ENCODE measurements around the gene CUX1. TPM values are rescaled to one million over a fixed set of nuclear protein-coding genes. Genes with fewer than 3 reads are reported as not detected.

The CUX1 gene
- total RNA-seq, 1 experiment from 2014 or later, result 49.8 TPM

DNA sequence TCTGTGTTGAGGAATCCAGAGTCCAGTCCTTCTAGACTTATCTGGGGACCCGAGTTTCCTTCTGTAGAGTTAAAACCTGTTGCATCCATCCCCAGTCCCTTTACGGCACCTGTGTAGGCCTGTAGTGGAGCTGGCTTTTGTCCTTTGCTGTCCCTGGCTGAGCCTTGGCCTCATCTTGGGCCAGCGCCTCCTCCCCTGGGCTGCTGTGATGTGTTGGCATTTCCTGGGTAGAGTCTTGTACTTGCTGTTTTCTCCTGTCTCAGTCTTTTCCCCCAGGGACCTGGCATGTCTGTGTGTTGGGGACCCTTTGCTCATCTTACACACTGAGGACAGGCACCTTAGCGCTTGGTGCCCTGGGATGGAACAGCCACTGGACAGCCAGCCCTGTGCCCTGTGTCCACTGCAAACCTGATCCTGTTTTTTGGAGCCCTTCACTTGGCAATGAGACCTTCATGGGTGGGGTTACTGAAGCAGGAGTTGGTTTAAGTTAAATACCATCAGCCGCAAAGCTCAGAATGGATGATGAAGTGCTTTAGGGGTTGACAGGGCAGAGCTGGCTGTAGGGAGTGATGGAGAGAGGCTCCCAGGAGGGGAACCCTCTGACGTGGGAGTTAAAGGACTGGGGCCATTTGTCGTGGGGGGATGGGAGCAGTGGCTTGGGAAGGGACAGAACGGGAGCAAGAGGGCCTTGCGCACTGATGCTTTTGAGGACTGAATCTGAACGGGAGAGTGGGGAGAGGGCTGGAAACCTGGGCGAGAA is 50.9 kb downstream of the CUX1 start:
- Histone ChIP-seq H3K9me3 (replicated peaks) (no peaks in the 10 kb centered on the region), H3K27ac (no peak overlapping the region), H3K27me3 (replicated peaks) (no peaks in the 10 kb centered on the region), H3K36me3 (0 out of 2 replicates have a peak, but pooled peaks cover 4% of the 10 kb centered on the region), H3K4me3 (no peak overlapping the region), H3K4me1 (replicated peaks) (peaks cover 3% of the 10 kb centered on the region; the same call in 1 of the 2 replicates)
- DNase-seq (ENCODE audit: low read depth in 1 of 2, low spot score in 2 of 2), result no peak

DNA sequence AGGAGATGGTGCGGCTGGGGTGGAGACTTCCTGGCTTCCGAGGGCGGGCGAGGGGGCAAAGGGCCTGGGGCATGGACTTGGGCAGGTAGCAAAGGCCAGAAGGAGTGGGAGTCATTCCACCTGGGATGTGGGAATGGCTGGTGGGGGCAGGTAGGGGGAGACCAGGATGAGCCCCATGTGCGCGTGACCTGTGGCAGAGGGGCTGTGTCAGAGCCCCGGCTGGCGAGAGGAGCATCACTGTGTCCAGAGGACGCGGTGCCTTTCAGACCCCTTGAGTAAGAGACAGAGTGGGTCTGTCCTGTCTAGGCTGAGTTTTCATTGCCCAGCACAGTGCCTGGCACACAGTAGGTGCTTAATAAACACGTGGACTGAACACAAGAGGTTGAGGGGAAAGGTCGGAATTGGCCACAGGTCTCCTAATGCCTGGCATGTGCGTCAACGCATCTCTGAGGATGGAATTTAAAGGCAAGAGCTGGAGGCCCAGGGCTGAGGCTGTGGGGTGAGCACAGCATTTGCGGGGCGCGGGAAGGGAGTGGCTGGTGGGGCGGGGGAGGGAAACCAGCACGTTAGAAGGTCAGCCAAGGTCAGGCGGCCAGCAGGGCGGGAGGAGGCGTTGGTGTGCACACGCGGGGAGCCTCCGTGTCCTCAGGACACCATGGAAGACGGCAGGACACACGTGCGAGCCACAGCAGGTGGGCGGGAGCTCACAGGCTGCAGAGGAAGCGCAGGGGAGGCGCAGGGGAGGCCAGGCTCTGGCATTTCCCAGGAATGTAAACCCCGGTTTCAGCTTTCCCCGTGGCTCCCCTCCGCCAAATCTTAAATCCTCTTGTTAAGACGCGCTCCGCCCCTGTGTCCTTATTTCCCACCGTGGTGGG is 51.8 kb downstream of the CUX1 start:
- no peaks in the 10 kb centered on the region for H3K27me3 ChIP-seq (replicated peaks)
- H3K36me3 ChIP-seq, result 0 out of 2 replicates have a peak, but pooled peaks cover 4% of the 10 kb centered on the region
- no peak for DNase-seq (ENCODE audit: low read depth in 1 of 2, low spot score in 2 of 2)
- H3K4me1 ChIP-seq (replicated peaks), result peaks cover 9% of the 10 kb centered on the region
- no peak overlapping the region for H3K4me3 ChIP-seq
- no peak overlapping the region for H3K27ac ChIP-seq
- no peaks in the 10 kb centered on the region for H3K9me3 ChIP-seq (replicated peaks)

DNA sequence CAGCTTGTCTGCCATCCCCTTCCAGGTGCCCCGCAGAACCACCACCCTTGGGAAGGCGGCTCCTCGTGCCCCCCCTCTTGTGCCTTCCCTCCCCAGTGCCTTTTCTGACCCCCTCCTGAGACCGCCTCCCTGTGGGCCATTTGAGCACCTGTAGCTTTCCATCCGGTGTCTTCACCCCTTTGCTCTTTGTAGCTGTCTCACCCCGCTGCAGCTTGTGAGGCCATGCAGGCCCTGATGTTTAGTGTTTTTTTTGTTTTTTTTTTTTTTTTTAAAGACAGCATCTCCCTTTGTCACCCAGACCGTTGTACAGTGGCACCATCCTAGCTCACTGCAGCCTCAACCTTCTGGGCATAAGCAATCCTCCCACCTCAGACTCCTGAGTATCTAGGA is 52.5 kb downstream of the CUX1 start:
- Histone ChIP-seq H3K4me1 (replicated peaks) (peaks cover 11% of the 10 kb centered on the region), H3K4me3 (no peak overlapping the region), H3K27ac (no peak overlapping the region), H3K27me3 (replicated peaks) (no peaks in the 10 kb centered on the region), H3K9me3 (replicated peaks) (no peaks in the 10 kb centered on the region), H3K36me3 (peaks cover 4% of the 10 kb centered on the region; the same call in 1 of the 2 replicates)
- DNase-seq (ENCODE audit: low read depth in 1 of 2, low spot score in 2 of 2), result no peak

- no peak overlapping the region for H3K27ac ChIP-seq
- H3K36me3 ChIP-seq, result peaks cover 5% of the 10 kb centered on the region; the same call in 1 of the 2 replicates
- no peak for DNase-seq (ENCODE audit: low read depth in 1 of 2, low spot score in 2 of 2)
- no peaks in the 10 kb centered on the region for H3K27me3 ChIP-seq (replicated peaks)
- H3K9me3 ChIP-seq (replicated peaks), result no peaks in the 10 kb centered on the region
- H3K4me1 ChIP-seq (replicated peaks), result peaks cover 11% of the 10 kb centered on the region
- no peak overlapping the region for H3K4me3 ChIP-seq
Observed at GRCh38 chr7:101870361-101871062, 53.1 kb downstream of the CUX1 start.

- Histone ChIP-seq H3K27me3 (replicated peaks) (no peaks in the 10 kb centered on the region), H3K4me3 (no peak overlapping the region), H3K4me1 (replicated peaks) (peaks cover 11% of the 10 kb centered on the region), H3K9me3 (replicated peaks) (no peaks in the 10 kb centered on the region), H3K27ac (no peak overlapping the region), H3K36me3 (peaks cover 5% of the 10 kb centered on the region; the same call in 1 of the 2 replicates)
- no peak for DNase-seq (ENCODE audit: low read depth in 1 of 2, low spot score in 2 of 2)
Observed at GRCh38 chr7:101871351-101871750, 53.9 kb downstream of the CUX1 start.

GRCh38 chr7:101874028-101874427 is 56.6 kb downstream of the CUX1 start:
- peaks cover 5% of the 10 kb centered on the region; the same call in 1 of the 2 replicates for H3K36me3 ChIP-seq
- H3K9me3 ChIP-seq (replicated peaks), result no peaks in the 10 kb centered on the region
- no peak overlapping the region for H3K4me3 ChIP-seq
- H3K4me1 ChIP-seq (replicated peaks), result peaks cover 11% of the 10 kb centered on the region
- DNase-seq (ENCODE audit: low read depth in 1 of 2, low spot score in 2 of 2), result peak in 1 of 2 experiments; percentile 29
- H3K27ac ChIP-seq, result no peak overlapping the region
- no peaks in the 10 kb centered on the region for H3K27me3 ChIP-seq (replicated peaks)

- Histone ChIP-seq H3K9me3 (replicated peaks) (no peaks in the 10 kb centered on the region), H3K27me3 (replicated peaks) (no peaks in the 10 kb centered on the region), H3K36me3 (peaks cover 5% of the 10 kb centered on the region; the same call in 1 of the 2 replicates), H3K4me3 (no peak overlapping the region), H3K4me1 (replicated peaks) (peaks cover 8% of the 10 kb centered on the region; the same call in 1 of the 2 replicates), H3K27ac (no peak overlapping the region)
- no peak for DNase-seq (ENCODE audit: low read depth in 1 of 2, low spot score in 2 of 2)
Observed at GRCh38 chr7:101875283-101875846, 57.9 kb downstream of the CUX1 start.

- Histone ChIP-seq H3K4me1 (replicated peaks) (peaks cover 27% of the 10 kb centered on the region), H3K4me3 (no peak overlapping the region), H3K27ac (no peak overlapping the region), H3K9me3 (replicated peaks) (no peaks in the 10 kb centered on the region; the same call in 1 of the 2 replicates), H3K36me3 (peaks cover 9% of the 10 kb centered on the region; the same call in 1 of the 2 replicates), H3K27me3 (replicated peaks) (no peaks in the 10 kb centered on the region)
- no peak for DNase-seq (ENCODE audit: low read depth in 1 of 2, low spot score in 2 of 2)
Observed at GRCh38 chr7:101877882-101878591, 60.6 kb downstream of the CUX1 start.

GRCh38 chr7:101878938-101879337 is 61.5 kb downstream of the CUX1 start:
- Histone ChIP-seq H3K4me1 (replicated peaks) (peaks cover 32% of the 10 kb centered on the region), H3K27me3 (replicated peaks) (no peaks in the 10 kb centered on the region), H3K36me3 (peaks cover 9% of the 10 kb centered on the region; the same call in 1 of the 2 replicates), H3K9me3 (replicated peaks) (no peaks in the 10 kb centered on the region; the same call in 1 of the 2 replicates), H3K27ac (no peak overlapping the region), H3K4me3 (no peak overlapping the region)
- DNase-seq (ENCODE audit: low read depth in 1 of 2, low spot score in 2 of 2), result no peak

- peaks cover 31% of the 10 kb centered on the region for H3K4me1 ChIP-seq (replicated peaks)
- H3K27me3 ChIP-seq (replicated peaks), result no peaks in the 10 kb centered on the region
- no peak overlapping the region for H3K27ac ChIP-seq
- no peak for DNase-seq (ENCODE audit: low read depth in 1 of 2, low spot score in 2 of 2)
- no peak overlapping the region for H3K4me3 ChIP-seq
- H3K36me3 ChIP-seq, result peaks cover 9% of the 10 kb centered on the region; the same call in 1 of the 2 replicates
- H3K9me3 ChIP-seq (replicated peaks), result no peaks in the 10 kb centered on the region; the same call in 1 of the 2 replicates
Observed at GRCh38 chr7:101879565-101879964, 62.1 kb downstream of the CUX1 start.

DNA sequence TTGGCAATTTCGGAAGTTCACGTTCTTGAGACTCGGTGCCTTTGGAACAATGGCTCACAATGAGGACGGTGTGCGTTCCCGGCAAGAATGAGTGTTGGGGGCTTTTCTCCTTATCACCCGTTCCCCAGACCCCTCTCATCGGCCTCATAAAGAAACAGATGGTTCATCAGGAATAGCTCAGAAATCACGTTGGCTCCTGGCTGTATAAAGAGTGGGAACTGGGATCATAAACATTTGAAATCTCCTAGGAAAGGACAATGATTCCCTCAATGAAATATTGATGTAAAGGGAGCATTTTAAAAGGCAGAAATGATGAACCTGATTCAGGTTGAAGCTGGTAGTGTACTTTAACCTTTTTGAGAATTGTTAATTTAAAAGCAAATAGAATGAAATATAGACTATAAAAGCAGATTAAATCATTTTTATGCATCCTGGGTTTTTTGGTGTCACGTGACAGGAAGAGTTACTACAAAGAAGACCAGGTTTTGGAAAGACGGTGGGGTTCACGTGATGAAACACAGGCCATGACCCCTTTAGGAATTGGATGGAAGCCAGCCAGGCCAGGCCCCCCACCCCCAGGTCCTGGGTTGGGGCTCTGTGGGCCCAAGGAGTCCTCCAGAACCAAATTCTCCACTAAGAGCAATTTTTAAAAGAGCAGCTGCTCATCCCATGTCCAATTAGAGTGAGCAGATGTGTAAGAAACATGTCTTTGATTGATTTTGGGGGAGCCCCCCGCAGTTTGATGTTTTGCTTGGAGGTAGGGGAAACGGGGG is 63.0 kb downstream of the CUX1 start:
- Histone ChIP-seq H3K9me3 (replicated peaks) (no peaks in the 10 kb centered on the region; the same call in 1 of the 2 replicates), H3K4me1 (replicated peaks) (peaks cover 38% of the 10 kb centered on the region), H3K36me3 (peaks cover 4% of the 10 kb centered on the region; the same call in 1 of the 2 replicates), H3K4me3 (no peak overlapping the region), H3K27me3 (replicated peaks) (no peaks in the 10 kb centered on the region), H3K27ac (no peak overlapping the region)
- no peak for DNase-seq (ENCODE audit: low read depth in 1 of 2, low spot score in 2 of 2)

DNA sequence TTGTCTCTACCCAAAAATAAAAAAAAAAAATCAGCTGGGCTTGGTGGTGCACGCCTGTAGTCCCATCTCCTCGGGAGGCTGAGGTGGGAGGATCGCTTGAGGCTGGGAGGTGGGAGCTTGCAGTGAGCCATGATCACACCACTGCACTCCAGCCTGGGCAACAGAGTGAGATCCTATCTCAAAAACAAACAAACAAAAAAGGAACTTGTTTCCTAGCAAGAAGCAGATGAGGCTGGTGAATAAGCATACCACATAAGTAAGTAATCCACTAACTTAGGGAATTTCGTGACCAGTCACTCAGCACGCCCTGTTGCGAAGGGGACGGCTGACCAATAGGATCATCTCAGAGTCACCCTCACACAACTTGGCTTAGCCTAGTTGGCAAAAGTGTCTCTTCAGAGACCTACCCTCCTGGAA is 64.6 kb downstream of the CUX1 start:
- Histone ChIP-seq H3K4me3 (no peak overlapping the region), H3K27ac (peak overlapping the region; percentile 99), H3K4me1 (replicated peaks) (peaks cover 38% of the 10 kb centered on the region), H3K36me3 (0 out of 2 replicates have a peak, but pooled peaks cover 4% of the 10 kb centered on the region), H3K9me3 (replicated peaks) (no peaks in the 10 kb centered on the region; the same call in 1 of the 2 replicates), H3K27me3 (replicated peaks) (no peaks in the 10 kb centered on the region)
- DNase-seq (ENCODE audit: low read depth in 1 of 2, low spot score in 2 of 2), result peak; percentile 87 to 89

All from SJSA1 (cell line).